Stimulated activated CD8-positive, alpha-beta memory T cell treated with anti-CD3 and anti-CD28 coated beads, Interleukin-4, amount 100 ng/mL, for 48 hours (primary cell): ENCODE measurements around the gene DACT3.
"Not testable (repeated sequence)": the region's sequence is repeated elsewhere in the genome, so short reads cannot be mapped to it uniquely, and the experiment has no call there.

Experiments
- DNase-seq: peaks from one replicate; pipeline ENCODE4 v3.0.0-alpha.2; 2020

The DACT3 gene

GRCh38 chr19:46631481-46631880 is 29.5 kb downstream of the DACT3 start:
- DNase-seq = no peak

DNA sequence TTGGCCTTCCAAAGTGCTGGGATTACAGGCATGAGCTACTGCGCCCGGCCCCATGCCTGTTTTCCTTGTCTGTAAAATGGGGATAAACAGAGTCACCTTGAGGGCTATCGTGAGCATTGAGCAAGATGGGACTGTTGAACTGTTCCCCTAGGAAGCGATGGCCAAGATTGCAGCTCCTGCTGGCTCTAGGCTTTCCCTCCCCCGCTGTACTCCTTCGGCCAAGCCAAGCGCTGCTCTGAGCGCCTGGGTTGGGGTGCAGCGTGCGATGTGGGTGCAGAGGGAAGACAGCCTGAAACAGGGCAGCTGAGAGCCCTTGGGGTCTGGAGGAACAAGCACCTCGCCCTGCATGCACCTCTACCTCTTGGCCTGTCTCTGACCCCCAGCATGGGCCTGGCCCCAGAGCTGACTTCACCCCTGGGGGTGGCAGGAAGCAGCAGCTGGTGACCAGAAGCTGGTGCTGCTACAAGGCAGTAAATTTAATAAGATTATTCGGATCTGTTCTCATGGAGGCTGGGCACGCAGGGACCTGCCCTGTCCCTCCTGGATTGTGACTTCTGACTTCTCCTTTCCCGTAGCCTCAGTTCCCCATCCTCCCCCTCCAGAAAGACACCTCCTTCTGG is 30.3 kb downstream of the DACT3 start:
- DNase-seq = no peak

- no peak for DNase-seq
Measured at GRCh38 chr19:46629546-46630025, 31.4 kb downstream of the DACT3 start.

DNA sequence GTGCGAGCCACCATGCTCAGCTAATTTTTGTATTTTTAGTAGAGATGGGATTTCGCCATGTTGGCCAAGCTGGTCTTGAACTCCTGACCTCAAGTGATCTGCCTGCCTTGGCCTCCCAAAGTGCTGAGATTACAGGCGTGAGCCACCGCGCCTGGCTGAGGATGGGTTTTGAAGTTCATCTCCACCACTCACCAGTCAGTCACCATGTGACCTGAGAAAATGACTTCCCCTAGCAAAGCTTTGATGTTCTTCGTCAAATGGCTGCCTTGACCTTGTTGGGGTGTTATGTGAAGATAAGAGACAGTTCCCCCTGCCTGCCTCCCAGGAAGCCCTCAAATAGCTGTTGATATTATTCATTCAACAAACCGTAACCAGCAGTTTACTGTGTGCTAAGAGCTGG is 32.0 kb downstream of the DACT3 start:
- DNase-seq = not testable (repeated sequence)

GRCh38 chr19:46626446-46626845 is 34.5 kb downstream of the DACT3 start:
- no peak for DNase-seq

DNA sequence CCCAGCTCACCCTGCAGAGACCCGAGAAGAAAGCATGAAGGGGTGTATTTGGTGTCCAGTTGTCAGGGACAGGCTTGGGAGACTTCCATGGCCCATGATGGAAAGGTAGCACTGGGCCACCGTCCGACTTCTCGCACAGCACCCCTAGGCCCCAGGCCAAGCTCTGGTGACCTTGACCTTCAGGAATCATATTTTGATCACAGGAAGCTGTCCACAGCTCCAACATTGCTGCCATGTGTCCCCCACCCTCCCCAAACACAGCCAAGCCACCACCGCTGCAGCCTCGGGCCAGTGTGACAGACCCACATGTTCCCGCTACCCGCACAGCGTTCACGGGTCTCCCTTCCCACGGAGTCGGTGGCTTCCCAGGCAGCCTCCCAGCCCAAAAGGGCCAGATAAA is 35.3 kb downstream of the DACT3 start:
- DNase-seq = no peak

DNA sequence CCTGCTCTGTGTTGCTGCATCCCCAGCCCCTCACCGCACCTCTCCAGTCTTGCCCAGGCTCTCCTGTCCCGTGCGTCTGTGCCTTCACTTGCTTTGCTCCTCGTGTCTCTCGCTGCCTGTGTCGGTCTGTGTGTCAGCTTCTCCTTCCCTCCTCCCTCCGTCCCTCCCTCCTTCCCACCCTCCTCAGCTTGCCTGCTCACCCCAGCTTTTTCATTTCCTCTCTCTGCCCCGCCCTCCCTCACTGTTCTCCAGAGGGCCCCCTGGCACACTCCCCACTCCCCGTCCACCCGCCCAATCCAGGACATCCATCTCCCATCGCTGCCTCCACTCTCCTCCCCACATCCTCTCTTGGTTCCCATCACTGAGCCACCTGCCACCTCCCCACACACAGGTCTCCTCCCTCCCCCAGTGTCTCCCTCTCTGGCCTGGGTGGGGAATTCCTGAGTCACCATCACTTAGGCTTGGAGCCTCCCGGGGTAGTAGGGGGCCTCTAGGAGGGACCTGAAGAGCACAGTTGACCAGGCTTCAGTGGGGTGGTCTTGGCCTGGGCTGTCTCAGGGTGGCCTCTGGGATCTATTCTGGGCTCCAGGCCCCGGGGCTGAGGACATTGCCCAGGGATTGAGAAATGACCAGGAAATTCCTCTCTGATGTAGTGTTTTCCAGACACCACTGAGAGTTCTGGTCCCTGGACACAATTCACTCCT is 35.9 kb downstream of the DACT3 start, which contains the start of gene PTGIR:
PTGIR (minus strand) TSS at position 132 of the 704 bp plus-strand sequence. CDS start 864 bp downstream, outside the sequence.
- DNase-seq = peak; percentile 65

DNA sequence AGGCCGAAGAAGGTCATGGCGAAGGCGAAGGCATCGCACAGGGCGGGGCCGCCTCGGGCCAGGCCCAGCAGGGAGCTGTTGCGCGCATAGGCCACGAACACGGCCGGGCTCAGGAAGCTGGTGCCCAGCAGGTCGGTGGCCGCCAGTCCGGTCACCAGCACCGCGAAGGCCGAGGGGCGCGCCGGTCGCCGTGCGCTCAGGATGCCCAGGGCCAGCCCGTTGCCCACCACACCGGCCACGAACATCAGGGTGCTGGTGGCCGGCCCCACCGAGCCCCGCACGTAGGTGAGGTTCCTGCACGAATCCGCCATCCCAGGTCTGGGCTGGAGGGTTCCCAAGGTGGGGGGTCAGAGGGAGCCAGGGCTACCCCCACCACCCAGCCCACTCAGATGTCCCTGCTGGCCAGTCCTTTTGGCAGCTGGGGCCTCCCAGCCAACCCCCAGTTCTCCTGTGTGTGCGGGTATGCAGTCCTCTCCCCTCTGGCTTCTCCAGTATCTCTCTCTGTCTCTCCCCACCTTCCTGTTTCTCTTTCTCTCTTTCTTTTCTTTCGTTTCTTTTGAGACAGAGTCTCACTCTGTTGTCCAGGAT is 37.0 kb downstream of the DACT3 start:
- DNase-seq = no peak

DNA sequence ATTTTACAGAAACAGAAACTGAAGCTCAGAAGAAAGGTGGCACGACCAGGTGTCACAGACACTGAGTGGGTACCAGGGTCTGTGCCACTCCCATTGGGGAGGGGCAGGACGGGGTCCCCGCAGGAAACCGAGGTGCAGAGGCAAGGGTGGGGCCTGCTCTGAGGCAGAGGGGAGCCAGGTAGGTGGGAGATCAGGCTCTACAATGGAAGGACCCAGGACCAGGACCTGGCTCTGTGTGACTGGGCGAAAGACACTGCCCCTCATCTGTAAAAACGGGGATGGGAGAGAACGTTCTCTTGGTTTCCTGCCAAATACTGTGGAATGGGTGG is 38.9 kb downstream of the DACT3 start:
- DNase-seq = no peak

DNA sequence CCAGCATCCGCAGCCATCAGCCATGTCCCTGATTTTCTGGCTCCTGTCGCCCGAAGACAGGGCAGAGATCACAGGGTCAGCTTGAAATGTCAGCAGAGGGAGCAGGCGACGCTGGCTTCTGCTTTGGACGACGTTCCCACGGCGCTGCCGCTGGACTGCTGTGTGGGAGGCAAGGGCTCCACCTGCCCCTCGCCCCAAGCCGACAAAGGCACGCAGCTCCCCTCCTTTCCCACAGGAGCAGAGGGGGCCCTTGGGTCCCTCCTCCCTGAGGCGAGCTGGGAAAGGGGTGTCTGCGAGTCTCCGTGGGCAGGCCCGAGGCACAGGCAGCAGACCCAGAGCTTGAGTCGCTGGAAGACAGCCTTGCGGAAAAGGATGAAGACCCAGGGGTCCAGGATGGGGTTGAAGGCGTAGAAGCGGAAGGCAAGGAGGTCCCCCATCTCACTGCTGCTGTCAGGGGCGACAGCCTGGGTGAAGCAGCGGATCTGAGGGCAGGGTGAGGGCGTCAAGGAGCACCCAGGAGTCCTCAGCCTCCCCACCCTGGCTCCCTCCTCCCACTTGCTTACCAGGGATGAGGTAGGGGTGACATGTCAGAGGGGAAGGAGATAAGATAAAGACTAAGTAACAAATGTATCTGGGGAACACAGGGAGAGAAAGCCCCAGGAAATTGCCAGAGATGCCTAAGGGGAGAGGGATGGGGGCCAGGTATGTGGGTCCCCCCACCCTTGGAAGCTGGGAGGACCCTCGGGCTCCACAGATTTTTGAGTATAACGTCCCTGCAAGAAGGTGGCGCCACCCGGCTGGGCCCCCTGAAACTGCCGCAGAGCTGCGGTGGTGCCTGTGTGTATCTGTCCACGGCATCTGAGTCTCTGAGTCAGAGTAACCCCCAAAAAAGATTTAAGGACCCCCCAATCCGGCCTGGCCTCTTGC is 39.5 kb downstream of the DACT3 start:
- DNase-seq = peak; percentile 59

GRCh38 chr19:46620716-46621115 is 40.3 kb downstream of the DACT3 start:
- DNase-seq = no peak

GRCh38 chr19:46620267-46620666 is 40.7 kb downstream of the DACT3 start:
- no peak for DNase-seq

DNA sequence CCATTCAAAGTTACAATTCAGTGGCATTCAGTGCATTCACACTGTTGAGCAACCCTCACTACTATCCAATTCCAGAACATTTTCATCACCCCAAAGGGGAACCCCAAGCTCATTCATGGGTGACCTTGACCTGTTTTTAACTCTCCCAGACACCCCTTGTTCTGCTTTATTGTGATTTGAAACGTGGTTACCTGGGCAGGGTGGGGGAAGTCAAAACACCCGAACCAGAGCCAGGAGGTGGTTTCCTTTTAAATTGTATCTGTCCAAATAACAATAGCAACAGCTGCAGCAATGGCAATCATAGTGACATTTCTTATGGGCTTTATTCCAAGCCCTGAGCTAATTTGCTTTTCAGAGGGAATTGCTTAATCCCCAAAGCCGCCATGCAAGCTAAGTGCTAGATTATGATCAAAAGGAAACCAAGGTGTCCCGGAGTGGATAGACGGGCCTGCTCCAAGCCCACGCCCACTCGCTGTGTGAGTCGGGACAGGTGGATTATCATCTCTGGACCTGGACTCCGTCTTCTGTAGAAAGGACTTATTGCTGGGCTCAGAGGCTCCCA is 42.2 kb downstream of the DACT3 start:
- DNase-seq = no peak

- DNase-seq = no peak
Measured at GRCh38 chr19:46617601-46618000, 43.4 kb downstream of the DACT3 start.

DNA sequence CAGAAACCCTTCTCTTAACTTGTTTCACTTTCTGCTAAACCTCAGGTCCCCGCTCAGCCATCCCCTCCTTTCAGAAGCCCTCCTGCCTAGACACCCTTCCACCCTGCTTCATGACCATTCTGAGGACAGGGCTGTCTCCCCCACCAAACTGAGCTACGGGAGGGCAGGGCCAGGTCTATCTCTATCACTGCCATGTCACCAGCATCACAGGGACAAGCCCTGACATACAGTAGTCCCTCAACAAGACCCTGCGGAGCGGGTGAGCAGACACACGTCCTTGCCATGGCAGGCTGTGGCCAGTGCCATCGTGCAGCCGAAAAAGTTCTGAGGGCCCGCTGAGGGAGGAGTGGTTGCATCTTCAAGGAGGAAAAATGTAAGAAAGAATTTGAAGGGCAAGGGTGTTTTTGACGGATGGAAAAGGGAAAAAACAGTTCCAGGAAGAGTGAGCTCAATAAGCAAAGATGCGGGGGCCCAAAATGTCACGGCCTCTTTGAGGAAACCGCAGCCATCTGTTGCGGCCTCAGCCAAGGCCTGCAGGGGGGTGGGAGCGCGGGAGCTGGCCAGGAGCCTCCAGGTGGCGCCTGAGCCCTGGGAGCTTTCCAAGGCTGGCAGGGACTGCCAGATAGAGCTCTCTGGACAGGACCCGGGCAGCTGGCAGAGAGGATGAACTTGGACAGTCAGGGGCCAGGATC is 44.2 kb downstream of the DACT3 start:
- peak; percentile 77 for DNase-seq

- DNase-seq = no peak
Measured at GRCh38 chr19:46615966-46616365, 45.0 kb downstream of the DACT3 start.

DNA sequence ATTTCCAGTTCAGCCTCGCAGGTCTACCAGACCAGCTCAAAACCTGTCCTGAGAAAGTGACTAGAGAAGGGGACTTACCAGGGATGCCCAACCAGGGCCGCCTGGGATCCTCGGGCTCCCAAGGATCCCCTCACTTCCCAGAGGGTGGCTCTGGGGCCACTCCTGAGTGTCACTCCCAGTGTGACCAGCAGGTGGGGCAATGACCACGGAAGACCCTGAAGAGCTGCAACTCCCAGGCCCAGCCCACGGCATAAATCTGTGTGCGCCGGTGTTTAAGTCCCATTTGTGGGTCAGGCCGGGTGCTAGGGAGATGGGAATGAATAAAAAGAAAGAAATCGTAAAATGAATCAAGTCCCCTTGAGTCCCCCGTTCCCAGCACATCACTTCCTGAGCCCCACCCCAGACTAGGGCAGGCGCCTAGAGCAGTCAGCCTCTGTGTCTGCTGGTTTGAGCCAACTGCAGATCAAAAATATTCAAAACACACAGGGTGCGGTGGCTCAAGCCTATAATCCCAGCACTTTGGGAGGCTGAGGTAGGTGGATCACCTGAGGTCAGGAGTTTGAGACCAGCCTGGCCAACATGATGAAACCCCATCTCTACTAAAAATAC is 46.8 kb downstream of the DACT3 start:
- peak; percentile 94 for DNase-seq

DNA sequence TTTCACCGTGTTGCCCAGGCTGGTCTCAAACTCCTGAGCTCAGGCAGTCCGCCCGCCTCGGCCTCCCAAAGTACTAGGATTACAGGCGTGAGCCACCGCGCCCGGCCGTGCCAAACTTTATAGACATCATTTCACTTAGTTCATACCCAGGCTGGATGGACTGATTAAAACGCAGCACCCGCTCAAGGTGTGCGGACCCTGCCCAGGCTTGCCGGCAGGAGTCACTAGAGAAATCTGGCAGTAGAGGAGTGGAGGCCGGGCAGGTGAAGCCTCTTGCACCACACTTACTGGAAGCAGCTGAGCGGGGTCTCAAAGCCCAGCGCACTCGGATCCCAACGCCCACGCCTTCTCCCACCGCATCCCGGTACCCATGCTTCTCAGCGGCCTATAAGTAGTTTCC is 47.5 kb downstream of the DACT3 start:
- DNase-seq = no peak

- DNase-seq = no peak
Measured at GRCh38 chr19:46611776-46612175, 49.2 kb downstream of the DACT3 start.

- peak; percentile 47 for DNase-seq
Measured at GRCh38 chr19:46610851-46611770, 49.9 kb downstream of the DACT3 start.

DNA sequence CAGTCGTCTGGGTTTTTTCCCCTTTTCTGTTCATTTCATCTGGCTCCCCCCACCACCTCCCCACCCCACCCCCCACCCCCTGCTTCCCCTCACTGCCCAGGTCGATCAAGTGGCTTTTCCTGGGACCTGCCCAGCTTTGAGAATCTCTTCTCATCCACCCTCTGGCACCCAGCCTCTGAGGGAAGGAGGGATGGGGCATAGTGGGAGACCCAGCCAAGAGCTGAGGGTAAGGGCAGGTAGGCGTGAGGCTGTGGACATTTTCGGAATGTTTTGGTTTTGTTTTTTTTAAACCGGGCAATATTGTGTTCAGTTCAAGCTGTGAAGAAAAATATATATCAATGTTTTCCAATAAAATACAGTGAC is 50.6 kb downstream of the DACT3 start:
- no peak for DNase-seq
